ENCODE data around the gene CARNS1. TPM values are rescaled to one million over a fixed set of nuclear protein-coding genes. Genes with fewer than 3 reads are reported as not detected.
A peak's percentile ranks its signal among the peaks of the same experiment; 100 is the strongest.

CARNS1 gene
- polyA plus RNA-seq, 1 donor (not counting 4 experiments of a cell fraction or from before 2014, with no cell fraction given) = not detected

GRCh38 chr11:67429722-67430121, 14.2 kb downstream of the CARNS1 start:
- Histone ChIP-seq H3K27me3 (ENCODE audit: control insufficient read depth, extremely low read depth, insufficient read depth, low read length) (no peaks in the 10 kb centered on the region), H3K4me3 (ENCODE audit: control insufficient read depth in 2 of 3, extremely low read depth in 1 of 3, insufficient read depth in 2 of 3, low read depth in 1 of 3, low read length in 3 of 3) (peak overlapping the region in 2 of 3 experiments; percentile 77 to 98), H3K9me1 (ENCODE audit: control insufficient read depth, extremely low read depth, insufficient read depth, low read length) (no peaks in the 10 kb centered on the region), H3K9ac (ENCODE audit: control insufficient read depth, extremely low read depth, insufficient read depth, low read length) (peak overlapping the region; percentile 97), H2AFZ (ENCODE audit: control insufficient read depth, low read length) (no peak overlapping the region), H3K4me1 (ENCODE audit: control insufficient read depth, extremely low read depth, insufficient read depth, low read length) (peaks cover 18% of the 10 kb centered on the region), H3K36me3 (ENCODE audit: control insufficient read depth in 2 of 2, extremely low read depth in 1 of 2, insufficient read depth in 2 of 2, low read length in 2 of 2) (peaks cover 28 to 40% of the 10 kb centered on the region in 2 experiments), H3K27ac (ENCODE audit: control insufficient read depth, insufficient read depth, low read length) (peak overlapping the region; percentile 90), H3K79me2 (ENCODE audit: control insufficient read depth, insufficient read depth, low read length) (peaks cover 27% of the 10 kb centered on the region), H3K4me2 (ENCODE audit: control insufficient read depth, extremely low read depth, insufficient read depth, low read depth, low read length) (peak overlapping the region; percentile 87), H3K9me3 (ENCODE audit: control insufficient read depth, low read depth, low read length) (no peaks in the 10 kb centered on the region), H4K20me1 (ENCODE audit: control insufficient read depth, extremely low read depth, insufficient read depth, low read length) (no peaks in the 10 kb centered on the region)
- DNase-seq (ENCODE audit: low read depth, low spot score) (no peak), FAIRE-seq (no peak)
- dilution Hi-C loops (cut with MboI; ENCODE audit: extremely low pct_ligation_motif_present, low sequenced_read_pairs) = no loop called here
- no peak for TF ChIP-seq EZH2 (IDR thresholded peaks at IDR 0.05; ENCODE audit: low read length)
- no peak for TF ChIP-seq CTCF (optimal IDR thresholded peaks at IDR 0.05 in 1 of 3, IDR thresholded peaks at IDR 0.05 in 1 of 3, conservative IDR thresholded peaks at IDR 0.05 in 1 of 3; ENCODE audit: extremely low read depth in 1 of 3, insufficient read depth in 2 of 3, low read length in 3 of 3)

GRCh38 chr11:67431346-67432249, 16.1 kb downstream of the CARNS1 start:
- TF ChIP-seq EZH2 (IDR thresholded peaks at IDR 0.05; ENCODE audit: low read length) (no peak), CTCF (optimal IDR thresholded peaks at IDR 0.05 in 1 of 3, IDR thresholded peaks at IDR 0.05 in 1 of 3, conservative IDR thresholded peaks at IDR 0.05 in 1 of 3; ENCODE audit: extremely low read depth in 1 of 3, insufficient read depth in 2 of 3, low read length in 3 of 3) (no peak)
- H2AFZ ChIP-seq (ENCODE audit: control insufficient read depth, low read length) = no peak overlapping the region
- H3K36me3 ChIP-seq (ENCODE audit: control insufficient read depth in 2 of 2, extremely low read depth in 1 of 2, insufficient read depth in 2 of 2, low read length in 2 of 2) = peaks cover 31 to 40% of the 10 kb centered on the region in 2 experiments
- H3K4me2 ChIP-seq (ENCODE audit: control insufficient read depth, extremely low read depth, insufficient read depth, low read depth, low read length) = no peak overlapping the region
- no peaks in the 10 kb centered on the region for H3K9me1 ChIP-seq (ENCODE audit: control insufficient read depth, extremely low read depth, insufficient read depth, low read length)
- no peak overlapping the region for H3K9ac ChIP-seq (ENCODE audit: control insufficient read depth, extremely low read depth, insufficient read depth, low read length)
- no peaks in the 10 kb centered on the region for H3K27me3 ChIP-seq (ENCODE audit: control insufficient read depth, extremely low read depth, insufficient read depth, low read length)
- no peaks in the 10 kb centered on the region for H3K9me3 ChIP-seq (ENCODE audit: control insufficient read depth, low read depth, low read length)
- no peak overlapping the region for H3K4me3 ChIP-seq (ENCODE audit: control insufficient read depth in 2 of 3, extremely low read depth in 1 of 3, insufficient read depth in 2 of 3, low read depth in 1 of 3, low read length in 3 of 3)
- no peak overlapping the region for H3K27ac ChIP-seq (ENCODE audit: control insufficient read depth, insufficient read depth, low read length)
- dilution Hi-C loops (cut with MboI; ENCODE audit: extremely low pct_ligation_motif_present, low sequenced_read_pairs) = no loop called here
- peaks cover 27% of the 10 kb centered on the region for H3K79me2 ChIP-seq (ENCODE audit: control insufficient read depth, insufficient read depth, low read length)
- no peak for DNase-seq (ENCODE audit: low read depth, low spot score)
- H3K4me1 ChIP-seq (ENCODE audit: control insufficient read depth, extremely low read depth, insufficient read depth, low read length) = peaks cover 18% of the 10 kb centered on the region
- FAIRE-seq = no peak
- H4K20me1 ChIP-seq (ENCODE audit: control insufficient read depth, extremely low read depth, insufficient read depth, low read length) = peaks cover 2% of the 10 kb centered on the region

Data from keratinocyte (primary cell).